ENCODE data around the gene SASH1.

Gene SASH1

DNA sequence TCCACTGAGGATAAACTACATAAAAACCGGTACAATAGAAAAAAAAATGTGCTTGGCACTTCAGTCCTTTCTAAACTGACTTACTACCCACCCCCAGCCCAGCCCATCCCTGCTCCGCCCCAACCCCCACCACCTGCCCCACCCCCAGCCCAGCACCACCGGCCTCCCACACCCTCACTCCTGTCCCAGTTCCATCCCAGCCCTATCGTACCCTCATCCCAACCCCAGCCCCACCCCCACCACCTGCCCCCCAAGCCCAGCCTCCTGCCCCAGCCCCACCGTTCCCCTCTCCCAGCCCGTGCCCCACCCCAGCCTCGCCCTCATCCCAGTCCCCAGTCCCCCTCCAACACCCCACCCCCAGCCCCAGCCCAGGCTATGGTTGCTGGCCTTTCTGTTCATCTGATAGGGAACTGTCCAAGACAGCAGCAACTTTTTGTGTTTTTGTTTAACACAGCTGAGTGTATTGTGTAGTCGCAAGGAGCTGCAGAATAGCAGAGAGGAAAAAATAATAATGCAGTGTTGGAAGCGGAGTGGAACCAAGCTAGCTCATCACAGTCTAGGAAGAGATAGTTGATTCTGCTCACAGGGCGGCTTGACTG lies 61.9 kb downstream of the SASH1 start:
- no peak for DNase-seq (ENCODE audit: low read depth)

DNA sequence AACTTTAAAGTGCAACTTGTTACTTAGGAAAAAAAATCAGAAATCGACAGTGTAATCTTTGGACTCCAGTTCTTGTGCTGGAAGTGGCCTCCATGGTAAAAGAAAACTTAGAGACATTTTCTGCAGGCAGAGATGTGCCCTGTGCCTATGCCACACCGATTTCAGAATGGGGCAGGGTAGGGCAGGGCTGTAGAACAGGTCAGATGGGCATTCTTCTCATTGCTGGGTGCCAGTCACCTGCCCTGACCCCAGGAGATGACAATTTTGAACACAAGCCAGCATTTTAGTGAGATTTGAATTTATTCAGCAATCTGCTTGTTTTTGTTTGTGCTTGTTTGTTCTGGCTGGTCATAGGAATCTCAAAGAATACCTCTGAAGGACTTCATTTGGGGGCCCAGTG lies 63.3 kb downstream of the SASH1 start:
- no peak for DNase-seq (ENCODE audit: low read depth)

DNA sequence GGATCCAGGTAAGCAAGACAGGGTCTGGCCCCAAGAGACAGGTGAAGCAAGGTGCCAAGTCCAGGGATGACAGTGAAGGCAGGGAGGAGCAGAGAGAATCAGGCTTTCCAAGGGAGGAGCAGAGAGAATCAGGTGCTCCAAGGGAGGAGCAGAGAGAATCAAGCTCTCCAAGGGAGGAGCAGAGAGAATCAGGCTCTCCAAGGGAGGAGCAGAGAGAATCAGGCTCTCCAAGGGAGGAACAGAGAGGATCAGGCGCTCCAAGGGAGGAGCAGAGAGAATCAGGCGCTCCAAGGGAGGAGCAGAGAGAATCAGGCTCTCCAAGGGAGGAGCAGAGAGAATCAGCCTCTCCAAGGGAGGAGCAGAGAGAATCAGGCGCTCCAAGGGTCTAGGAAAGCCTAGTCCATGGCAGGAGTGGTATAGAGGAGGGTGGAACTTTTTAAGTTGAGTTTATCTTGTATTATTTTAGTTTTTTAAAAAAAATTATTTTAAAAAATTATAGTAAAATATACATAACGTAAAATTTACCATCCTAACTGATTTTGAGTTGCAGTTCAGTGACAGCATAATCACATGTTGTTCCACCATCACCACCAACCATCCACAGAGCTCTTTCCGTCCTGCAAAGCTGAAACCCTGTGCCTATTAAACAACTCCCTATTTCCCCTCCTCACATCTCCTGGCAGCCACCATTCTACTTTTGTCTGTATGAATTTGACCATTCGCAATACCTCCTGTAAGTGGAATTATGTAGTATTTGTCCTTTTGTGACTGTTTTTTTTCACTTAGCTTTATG lies 64.1 kb downstream of the SASH1 start:
- DNase-seq (ENCODE audit: low read depth): no peak

DNA sequence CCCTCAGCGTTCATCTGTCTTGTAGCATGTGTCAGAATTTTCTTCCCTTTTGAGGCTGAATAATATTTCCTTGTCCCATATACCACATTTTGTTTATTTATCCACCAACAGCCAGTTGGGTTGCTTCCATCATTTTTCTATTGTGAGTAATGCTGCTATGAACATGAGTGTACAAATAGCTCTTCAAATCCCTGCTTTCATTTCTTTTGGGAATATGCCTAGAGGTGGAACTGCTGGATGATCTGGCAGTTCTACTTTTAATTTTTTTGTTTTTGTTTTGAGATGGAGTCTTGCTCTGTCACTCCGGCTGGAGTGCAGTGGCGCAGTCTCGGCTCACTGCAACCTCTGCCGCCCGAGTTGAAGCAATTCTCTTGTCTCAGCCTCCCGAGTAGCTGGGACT lies 64.7 kb downstream of the SASH1 start:
- no peak for DNase-seq (ENCODE audit: low read depth)

DNA sequence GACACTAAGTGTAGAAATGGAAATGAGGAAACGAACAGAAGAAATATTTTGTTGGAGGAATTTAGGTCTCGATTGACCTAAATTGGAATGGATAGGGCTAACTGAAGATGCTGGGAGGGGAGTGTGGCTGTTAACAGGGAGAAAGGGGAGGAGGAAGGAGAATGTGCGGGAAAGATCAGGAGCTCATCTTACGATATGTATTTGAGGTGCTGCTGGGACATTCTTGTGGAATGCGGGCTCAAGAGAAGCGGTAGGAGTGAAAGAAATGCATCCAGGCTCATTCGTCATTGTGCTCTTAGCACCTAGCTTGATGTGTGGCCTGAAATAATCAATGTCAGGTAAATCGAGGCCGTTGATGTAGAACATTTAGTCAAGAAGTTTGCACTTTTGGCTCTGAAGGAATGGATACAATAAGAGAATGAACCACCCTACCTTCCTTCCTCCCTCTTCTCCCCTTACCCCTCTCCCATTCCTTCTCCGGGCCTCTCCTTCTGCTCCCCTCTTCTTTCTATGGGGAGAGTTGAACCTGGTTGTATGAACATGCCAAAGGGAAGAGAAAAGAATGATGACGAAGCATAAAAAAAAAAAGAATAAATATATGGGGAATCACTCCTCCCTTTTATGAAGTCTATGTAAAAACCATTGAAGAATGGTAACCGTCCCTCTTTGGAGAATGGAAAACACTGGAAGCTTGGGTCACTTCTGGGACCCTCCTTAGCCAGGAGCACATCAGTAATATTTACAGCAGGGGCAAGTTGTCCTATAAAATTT lies 70.9 kb downstream of the SASH1 start:
- DNase-seq (ENCODE audit: low read depth): no peak

DNA sequence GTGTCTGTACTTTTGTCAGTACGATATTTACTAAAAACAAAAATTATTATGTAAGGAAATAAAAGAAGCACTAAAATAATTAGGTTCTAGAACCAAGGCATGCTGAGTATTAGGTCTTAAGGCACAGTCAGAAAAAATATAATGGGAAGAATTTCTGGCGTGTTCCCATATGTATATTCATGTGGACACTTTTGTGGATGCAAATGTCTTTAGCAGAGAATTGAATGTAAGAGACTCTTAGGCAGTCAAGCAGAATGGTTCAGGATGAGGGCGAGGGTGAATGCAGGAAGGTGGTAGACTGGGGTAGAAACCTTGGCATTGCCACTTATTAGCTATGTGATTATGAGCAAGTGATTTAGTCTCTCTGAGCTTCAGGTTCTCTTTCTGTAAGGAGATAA lies 71.5 kb downstream of the SASH1 start:
- no peak for DNase-seq (ENCODE audit: low read depth)

DNA sequence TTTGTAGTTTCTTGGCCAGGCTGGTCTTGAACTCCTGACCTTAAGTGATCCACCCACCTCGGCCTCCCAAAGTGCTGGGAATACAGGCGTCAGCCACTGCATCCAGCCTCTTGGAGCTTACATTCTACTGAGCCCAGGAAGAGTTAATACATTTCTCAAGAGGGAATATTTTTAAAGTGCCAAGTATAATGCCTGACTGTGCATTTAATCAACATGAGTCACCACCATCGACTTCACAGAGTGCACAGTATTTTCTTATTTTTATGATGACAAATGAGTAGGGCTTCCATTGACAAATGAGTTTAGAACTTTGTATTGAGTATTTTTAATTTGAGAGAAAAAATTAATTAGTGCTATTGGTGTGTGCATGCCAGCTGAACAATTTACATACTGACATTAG lies 72.2 kb downstream of the SASH1 start:
- DNase-seq (ENCODE audit: low read depth): no peak

DNA sequence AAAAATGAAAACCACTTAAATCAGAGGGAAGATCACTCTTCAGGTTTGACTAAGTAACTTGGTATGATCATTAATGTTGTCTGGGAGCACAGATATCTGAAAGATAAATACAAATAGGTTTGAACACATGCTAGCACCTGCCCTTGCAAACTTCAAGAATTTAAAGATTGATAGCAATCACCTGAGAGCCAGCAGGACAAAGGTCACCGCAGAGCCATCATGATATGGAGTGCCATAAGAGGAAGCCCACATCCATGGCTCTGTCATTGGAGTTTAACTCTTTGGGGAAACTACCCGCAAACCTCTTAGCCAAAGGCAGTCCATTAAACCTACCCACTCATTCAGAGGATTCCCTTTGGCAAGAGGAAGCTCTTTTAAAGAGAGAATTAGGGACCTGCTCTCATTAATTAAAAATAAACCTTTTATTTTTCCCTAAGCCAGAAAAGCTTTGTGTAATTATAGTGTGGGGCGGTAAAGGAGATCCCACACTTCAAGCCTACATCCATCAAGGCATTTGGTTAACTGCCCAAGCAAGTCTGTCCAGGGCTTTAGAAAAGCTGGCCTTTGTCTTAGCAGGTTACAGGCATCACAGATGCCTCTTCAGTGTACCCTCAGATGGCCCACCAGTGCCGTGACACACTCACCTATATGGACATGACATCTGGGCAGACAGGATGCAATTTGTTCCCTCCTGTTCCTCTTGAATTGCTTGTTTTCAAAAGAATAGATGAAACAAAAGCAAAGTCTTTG lies 73.0 kb downstream of the SASH1 start:
- DNase-seq (ENCODE audit: low read depth): no peak

DNA sequence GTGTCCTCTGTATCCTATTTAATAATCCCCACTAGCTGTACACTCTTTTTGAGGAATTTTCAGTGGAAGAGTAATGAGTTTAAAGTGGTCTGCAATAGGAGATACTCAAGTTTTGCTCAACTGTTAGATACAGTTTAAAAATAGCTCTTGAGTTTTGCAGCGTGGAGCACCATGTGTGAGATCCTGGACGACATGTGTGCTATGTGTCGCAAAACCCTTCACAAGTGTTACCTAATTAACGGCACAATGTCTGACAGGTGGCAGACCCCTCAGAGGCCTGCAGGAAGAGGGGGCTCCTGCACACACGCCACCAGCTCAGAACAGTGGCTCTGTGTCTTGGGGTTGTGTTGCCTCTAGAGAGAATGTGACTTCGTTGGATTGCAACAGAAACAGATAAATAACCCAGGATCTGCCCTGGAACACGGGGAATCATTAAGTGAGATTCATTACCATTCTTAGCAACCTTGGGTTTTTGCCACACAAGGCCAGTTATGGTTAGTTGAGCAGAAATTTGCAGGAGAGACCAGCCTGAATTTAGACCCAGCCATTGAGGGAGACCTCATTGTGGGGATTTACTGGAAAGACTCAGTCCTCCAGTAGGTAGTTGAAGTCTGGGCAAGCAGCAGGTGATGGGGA lies 73.8 kb downstream of the SASH1 start:
- DNase-seq (ENCODE audit: low read depth): no peak

DNA sequence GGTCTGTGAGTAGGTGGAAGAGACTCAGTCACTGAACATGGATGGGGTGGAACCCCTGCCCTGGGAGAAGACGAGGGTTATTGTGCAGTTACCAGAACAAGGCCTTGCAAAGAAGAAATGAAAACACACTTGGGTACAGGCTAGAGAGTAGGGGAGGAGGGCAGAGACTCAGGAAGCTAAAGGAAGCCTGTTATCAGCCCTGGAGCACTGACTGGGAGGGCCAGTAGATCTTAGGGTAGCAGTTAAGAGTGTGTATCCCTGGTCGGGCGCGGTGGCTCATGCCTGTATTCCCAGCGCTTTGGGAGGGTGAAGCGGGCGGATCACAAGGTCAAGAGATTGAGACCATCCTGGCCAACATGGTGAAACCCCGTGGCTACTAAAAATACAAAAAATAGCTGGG lies 74.4 kb downstream of the SASH1 start:
- no peak for DNase-seq (ENCODE audit: low read depth)

DNA sequence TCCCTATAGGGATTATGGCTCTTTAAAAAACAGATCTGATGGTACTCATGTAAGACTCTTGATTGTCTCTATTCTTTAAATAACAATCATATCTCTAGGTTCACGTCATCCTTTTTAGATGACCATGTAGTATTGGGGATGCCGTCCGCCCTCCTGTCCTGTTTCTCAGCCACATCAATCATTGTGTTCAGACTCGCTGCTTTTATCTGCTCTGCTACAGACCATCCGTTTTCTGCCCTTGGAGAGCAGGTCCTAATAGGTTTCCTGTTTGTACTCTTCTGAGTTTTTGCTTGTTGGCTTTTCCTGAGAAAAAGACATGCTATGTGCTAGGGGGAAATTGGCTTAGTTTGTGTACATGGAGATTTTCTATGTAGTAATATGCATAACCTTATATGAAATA lies 76.8 kb downstream of the SASH1 start:
- no peak for DNase-seq (ENCODE audit: low read depth)

DNA sequence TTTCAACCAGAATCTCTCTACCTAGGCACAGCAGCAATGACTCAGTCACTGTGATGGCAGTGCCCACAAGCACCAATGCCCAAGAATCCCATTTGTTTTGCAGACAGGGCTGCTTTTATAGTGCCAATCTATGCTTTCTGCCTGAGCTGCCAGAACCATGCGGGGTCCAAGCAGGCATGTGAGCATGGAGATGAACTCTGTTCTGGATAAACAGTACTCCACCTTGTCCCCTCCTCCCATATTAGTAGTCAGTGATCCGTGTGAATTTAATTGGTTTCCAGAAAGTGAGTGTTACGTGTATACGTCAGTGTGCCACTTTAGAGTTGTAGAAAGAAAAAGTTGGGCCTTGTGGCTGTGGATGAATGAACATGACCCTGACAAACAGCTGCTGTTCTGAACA lies 79.4 kb downstream of the SASH1 start:
- no peak for DNase-seq (ENCODE audit: low read depth)

DNA sequence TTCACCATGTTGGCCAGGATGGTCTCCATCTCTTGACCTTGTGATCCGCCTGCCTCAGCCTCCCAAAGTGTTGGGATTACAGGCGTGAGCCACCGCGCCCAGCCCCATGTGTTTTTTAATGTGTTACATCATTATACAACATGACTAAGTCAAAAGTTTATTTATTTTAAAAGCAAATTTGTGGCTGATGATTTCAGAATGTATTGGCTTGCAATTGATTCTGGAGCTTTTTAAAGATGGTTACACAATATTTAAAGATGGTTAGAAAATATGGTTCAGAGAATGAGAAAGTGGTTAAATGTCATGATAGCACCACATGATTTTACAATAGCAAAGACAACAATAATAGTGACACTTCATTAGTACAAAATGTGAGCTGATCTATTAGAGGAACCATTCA lies 80.5 kb downstream of the SASH1 start:
- no peak for DNase-seq (ENCODE audit: low read depth)

DNA sequence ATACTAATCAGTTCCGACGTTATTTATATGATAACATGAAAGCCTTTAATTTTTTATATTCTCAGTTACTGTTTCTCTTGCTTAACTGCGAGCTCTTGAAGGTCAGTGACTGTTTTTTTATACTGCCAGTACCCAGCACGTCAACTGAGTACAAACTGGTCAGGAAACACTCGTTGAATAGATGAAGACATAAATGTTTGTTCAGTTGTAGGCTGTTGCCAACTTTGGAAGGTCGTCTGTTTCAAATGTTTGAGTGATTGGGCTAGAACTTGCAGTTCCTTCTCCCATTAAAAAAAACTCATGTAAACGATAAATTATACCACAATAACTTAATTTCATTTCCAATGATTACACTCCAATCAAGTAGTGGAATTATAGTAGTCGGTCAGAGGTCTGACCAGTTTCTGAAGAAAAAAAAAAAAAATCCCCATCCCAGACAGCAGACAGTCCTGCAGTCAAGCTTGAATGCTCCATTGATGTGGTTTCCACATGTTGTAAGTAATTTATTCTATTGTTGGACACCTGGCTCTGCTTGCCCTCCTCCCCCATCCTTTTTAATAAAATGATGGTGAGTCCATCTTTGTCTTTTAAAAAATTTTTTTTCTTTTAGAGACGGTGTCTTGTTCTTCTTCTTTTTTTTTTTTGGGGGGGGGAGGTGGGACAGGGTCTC lies 81.1 kb downstream of the SASH1 start:
- no peak for DNase-seq (ENCODE audit: low read depth)

DNA sequence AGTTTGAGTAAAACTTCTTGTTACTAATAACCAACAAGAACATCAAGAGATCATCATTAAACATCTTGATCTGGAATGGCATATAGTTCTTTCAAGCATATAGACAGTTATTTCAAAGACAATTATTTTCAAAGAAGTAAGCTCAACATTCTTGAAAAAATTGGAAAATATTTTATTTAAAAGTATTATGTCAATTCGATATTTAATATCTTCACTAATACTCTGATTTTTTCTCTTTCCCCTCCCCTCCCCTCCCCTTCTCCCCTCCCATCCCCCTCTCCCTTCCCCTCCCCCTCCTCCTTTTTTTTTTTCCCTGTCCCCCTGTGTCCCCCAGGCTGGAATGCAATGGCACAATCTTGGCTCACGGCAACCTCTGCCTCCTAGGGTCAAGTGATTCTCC lies 82.8 kb downstream of the SASH1 start:
- no peak for DNase-seq (ENCODE audit: low read depth)

DNA sequence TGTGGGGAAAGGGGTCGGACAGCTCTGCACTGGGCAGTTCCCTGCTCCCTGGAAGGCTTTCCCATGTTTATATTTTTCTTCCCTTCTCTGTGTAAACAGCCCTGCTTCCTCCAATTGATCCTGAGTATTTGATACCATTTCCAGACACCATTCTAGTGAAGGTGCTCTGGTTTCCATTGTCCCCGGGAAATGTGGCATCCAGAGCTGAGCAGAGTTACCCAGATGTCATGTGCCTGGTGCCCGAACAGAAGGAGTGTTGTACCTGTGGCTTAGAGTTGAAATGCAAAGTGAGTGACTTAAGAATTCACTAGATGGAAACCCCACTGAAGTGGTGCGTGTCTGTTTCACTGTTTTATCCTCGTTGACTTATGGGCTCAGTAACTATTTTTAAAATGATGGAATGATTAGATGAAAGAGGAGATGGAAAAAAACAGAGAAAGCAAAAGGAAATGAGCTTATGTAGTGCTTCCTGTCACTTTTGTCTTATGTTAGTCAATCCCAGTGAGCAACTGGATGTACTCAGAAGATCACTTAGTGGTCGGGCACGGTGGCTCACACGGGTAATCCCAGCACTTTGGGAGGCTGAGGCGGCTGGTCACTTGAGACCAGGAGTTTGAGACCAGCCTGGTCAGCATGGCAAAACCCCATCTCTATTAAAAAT lies 83.8 kb downstream of the SASH1 start:
- DNase-seq (ENCODE audit: low read depth): no peak

DNA sequence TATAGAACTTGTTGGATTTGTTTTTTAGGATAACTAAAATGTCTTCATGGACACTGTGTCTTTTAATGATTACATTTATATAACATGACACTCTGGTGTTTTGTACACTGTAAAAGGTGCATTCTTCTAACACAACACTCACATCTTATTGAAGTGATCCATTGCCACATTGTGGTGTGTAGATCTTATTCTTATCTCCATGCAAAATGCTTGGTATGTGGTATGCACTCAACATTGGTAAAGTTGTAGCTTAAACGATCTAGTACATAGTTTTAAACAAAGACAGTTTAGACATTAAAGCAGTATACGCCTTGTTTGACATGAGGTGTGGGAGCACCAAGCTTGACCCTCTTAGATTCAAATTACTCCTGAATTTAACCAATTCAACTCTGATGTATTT lies 84.7 kb downstream of the SASH1 start:
- DNase-seq (ENCODE audit: low read depth): no peak

DNA sequence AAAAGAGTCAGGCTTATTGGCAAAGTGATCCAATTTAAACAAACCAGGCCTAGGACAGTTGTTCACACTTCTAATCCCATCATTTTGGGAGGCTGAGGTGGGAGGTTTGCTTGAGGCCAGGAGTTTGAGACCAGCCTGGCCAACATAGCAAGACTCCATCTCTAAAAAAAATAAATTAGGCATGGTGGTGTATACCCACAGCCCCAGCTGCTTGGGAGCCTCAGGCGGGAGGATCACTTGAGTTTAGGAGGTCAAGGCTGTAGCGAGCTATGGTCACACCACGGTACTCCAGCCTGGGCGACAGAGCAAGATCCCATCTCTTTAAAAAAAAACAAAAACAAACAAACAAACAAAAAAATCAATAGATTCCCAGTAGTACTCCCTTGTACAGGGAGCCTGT lies 86.8 kb downstream of the SASH1 start:
- no peak for DNase-seq (ENCODE audit: low read depth)

DNA sequence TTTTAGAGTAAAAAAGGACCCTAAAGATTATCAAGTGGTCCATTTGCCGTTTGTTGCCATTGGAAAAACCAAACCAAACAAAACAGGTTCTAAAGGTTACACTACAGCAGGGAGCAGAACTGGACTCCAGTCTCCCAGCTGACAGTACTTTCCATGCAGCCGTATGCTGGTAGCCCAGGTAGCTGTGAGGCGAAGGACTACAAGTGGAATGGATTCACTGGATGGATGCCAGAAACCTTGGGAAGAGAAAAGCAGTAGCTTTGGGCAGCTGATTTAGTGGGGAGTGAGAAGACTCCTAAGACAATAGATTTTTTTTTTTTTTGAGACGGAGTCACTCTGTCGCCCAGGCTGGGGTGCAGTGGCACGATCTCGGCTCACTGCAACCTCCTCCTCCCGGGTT lies 88.3 kb downstream of the SASH1 start:
- DNase-seq (ENCODE audit: low read depth): no peak

DNA sequence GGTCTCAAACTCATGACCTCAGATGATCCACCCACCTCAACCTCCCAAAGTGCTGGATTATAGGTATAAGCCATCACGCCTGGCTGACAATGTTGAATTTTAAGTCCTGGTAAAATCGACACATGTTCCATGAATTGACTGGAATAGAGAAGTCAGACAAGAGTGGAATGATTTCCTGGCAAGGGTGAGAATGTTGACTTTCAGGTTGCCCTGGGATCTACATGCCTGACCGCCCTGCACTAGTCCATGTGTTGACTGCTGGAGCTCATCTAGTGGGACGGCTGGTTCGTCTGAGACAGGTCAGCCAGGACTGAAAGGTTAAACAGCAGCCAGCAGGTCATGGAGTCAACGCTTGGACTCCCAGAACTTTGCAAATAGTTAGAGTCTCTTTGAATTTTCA lies 88.8 kb downstream of the SASH1 start:
- DNase-seq (ENCODE audit: low read depth): no peak

DNA sequence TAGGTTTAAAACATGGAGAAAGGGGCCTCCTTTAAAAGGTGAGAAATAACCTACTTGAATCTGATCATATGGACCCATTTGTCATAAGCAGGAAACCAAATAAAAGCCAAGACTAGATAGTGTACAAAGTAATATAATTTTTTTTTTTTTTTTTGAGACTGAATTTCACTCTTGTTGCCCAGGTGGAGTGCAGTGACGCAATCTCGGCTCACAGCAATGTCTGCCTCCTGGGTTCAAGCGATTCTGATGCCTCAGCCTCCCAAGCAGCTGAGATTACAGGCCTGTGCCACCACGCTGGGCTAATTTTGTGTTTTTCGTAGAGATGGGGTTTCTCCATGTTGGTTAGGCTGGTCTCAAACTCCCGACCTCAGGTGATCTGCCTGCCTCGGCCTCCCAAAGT lies 89.2 kb downstream of the SASH1 start:
- DNase-seq (ENCODE audit: low read depth): no peak

Data from stimulated activated CD8-positive, alpha-beta memory T cell treated with anti-CD3 and anti-CD28 coated beads, Interleukin-7, amount 100 ng/mL, for 24 hours (primary cell).